Ureter (tissue), 1 donor: ENCODE results near the gene BMP10. TPM values are rescaled to one million over a fixed set of nuclear protein-coding genes. Genes with fewer than 3 reads are reported as not detected.

Source experiments
- DNase-seq: peaks from one replicate; pipeline ENCODE4 v3.0.0-alpha.2; 2020; ENCODE audit warnings: low spot score
- total RNA-seq: library from RNA; stranded (reverse); gene quantifications from one replicate; pipeline ENCODE4 v1.2.4, GENCODE V29; 2023
- donor health status: DM: yes; HTN: yes; CAD: no.

BMP10 gene
- total RNA-seq, 1 donor from 2014 or later, result not detected

DNA sequence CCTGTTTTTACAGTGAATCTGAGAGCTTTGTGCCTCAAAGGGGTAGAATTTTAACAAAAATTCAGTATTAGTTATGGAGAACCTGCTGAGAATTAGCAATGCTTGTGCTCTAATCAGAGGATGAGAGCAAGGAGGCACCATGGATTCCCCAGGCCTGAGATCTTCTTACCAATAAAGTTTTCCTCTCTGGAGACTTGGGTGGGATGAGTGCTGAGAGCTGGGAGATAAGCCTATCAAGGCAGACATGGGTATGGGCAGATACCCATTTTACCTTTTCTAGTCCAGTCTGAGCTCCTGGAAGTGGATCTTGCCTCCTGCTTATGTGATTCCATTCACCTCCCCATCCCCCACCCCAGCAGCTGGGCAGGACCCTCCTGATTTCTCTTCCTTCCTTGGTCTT, 53.9 kb downstream of the BMP10 start:
- no peak for DNase-seq

Other genes starting within 250 kb of the BMP10 start
- gene PROKR1, start 227.8 kb downstream of the BMP10 start, total RNA-seq, result not detected
- gene ARHGAP25, start 136.6 kb downstream of the BMP10 start, total RNA-seq, result 14.7 TPM
- gene GKN2, start 81.5 kb upstream of the BMP10 start, total RNA-seq, result not detected
- gene GKN1, start 103.2 kb upstream of the BMP10 start, total RNA-seq, result not detected
- 87.8 TPM for gene ANTXR1, start 141.8 kb upstream of the BMP10 start, total RNA-seq